Right lung (tissue), 10 donors: ENCODE results near the gene LCN10. TPM values are rescaled to one million over a fixed set of nuclear protein-coding genes. Genes with fewer than 3 reads are reported as not detected.
"Not testable (repeated sequence)": the region's sequence is repeated elsewhere in the genome, so short reads cannot be mapped to it uniquely, and the experiment has no call there.

Source experiments
- DNase-seq, 2 donors: peaks; one replicate each; pipeline ENCODE4 v3.0.0-alpha.2; 2013
- long read RNA-seq, 8 donors: transcript quantifications; one replicate each; lab custom pipeline, GENCODE V29; 2026
- polyA plus RNA-seq, 5 donors: library from polyadenylated mRNA; unstranded; fragments of 120-200 nt; gene quantifications; one replicate each; pipeline versions ENCODE4 v1.2.1 to v1.2.3, GENCODE V29; 2013; ENCODE audit warnings: inconsistent platforms in 1 of 5, low replicate concordance in 1 of 5; ENCODE audit not compliant: insufficient read length in 5 of 5, insufficient read depth in 1 of 5

LCN10 gene
- under 1 TPM; 0.12 to 0.76 (median 0.31) TPM for polyA plus RNA-seq
- long read RNA-seq, donor 1, result 0 reads
- long read RNA-seq, donor 2, result 0 reads
- long read RNA-seq, donor 3, result 0 reads
- long read RNA-seq, donor 4, result 0 reads
- long read RNA-seq, donor 5, result 0 reads
- long read RNA-seq, donor 6, result 0 reads
- long read RNA-seq, donor 7, result 0 reads
- long read RNA-seq, donor 8, result 0 reads

DNA sequence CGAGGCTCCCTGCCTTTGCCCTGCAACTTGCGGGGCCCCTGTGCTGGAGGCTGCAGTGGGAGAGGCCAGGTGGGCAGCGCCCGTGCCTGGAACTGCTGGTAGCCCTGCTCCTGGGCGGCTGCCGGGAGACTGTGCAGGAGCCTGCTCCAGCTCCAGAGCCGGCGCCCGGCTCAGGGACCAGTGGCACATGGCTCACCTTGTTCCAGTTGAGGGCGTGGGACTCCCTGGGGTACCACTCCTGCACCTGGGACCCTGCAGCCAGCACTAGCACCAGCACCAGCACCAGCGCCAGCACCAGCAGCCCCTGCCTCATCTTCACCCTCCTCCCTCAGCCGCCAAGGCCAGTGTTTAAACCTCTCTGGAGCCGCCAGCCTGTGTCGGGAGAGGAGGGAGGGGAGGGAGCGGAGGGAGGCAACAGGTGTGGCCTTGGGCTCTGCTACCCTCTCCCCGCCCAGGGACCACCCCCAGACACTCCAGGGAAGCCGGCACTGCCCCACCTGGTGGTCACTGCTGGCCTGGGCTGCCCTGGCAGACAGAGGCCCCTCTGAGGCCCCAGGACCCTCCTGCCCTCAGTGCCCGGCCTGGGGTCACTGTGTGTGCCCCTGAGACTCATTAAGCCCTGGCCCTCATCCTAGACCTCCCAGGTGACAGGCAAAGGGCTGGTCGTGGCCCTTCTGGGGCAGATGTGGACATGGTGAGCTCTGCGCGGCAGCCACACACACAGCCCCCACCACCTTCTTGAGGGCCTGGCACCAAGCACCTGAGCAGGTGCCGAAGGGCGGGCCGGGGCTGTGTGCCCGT, at the start of gene LCN10:
LCN10 (minus strand) TSS at position 350 of the 801 bp plus-strand sequence; CDS start at position 313, 37 bp downstream.
- no peak for DNase-seq

DNA sequence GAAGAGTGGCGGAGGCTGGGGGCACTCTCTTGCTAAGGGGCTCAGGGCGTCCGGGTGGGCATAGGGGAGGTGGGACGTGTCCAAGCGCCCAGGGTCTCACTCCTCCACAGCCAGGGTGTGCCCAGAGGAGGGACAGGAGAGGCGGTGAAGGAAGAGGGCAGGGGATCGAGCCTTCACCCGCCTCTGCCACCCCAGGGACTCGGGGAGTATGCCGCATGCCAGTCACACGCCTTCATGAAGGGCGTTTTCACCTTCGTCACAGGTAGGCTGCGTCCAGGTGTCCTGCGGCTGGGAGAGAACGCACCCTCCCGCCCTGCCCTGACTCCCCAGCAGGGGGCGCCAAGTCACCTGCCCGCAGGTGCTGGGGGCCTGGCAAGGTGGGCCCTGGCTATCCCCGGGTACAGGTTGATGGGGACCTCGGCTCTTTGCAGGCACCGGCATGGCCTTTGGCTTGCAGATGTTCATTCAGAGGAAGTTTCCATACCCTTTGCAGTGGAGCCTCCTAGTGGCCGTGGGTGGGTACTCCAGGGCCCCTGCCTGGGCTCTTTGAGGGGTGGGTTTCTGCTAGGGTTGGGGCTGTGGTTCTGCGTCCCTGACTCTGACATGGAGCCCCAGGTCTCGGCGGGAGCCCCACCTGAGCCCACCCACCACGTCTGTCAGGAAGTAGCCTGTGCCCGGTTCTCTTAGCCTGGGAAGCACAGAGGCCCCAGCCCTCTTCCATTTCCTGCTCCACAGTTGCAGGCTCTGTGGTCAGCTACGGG, 49.0 kb upstream of the LCN10 start:
- peak in 1 of 2 donors; percentile 49 for DNase-seq

DNA sequence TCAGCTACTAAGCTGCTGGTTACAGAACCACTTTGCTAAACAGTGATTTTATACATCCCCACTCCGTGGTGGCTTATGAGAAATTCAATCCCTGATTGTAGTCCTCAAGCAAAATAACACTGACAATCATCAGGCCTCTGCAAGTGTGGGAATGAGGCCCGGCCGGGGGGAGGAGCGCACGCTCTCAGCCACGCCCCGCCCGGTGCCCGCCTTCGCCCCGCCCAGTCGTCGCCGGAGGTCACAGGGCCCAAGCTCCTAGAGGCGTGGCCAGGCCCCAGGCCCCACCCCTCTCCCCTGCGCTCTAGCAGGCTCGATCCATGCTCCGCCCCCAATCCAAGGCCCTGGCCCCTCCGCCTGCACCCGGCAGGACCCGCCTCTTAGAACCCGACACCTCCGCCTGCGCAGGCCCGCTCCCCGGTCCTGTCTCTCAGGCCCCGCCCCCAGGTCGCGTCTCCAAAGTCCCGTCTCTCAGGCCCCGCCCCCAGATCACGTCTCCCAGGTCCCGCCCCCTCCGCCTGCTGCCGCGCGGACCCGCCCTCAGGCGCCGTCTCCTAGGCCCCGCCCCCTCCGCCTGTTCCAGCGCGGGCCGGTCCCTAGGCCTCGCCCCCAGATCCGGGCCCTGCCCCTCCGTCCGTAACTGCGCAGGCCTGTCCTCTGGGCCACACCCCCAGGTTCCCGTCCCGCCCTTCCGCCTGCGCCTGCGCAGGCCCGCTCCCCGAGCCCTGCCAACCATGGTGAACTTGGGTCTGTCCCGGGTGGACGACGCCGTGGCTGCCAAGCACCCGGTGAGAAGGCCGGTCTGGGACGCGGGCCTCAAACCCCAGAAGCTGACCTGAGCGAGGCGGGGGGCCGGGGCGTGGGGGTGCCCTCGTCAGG, 48.1 kb upstream of the LCN10 start, which contains the start of gene TMEM141:
TMEM141 (plus strand) TSS at position 705 of the 876 bp plus-strand sequence; CDS start at position 732, 27 bp downstream.
- peak; percentile 99 to 100 for DNase-seq

DNA sequence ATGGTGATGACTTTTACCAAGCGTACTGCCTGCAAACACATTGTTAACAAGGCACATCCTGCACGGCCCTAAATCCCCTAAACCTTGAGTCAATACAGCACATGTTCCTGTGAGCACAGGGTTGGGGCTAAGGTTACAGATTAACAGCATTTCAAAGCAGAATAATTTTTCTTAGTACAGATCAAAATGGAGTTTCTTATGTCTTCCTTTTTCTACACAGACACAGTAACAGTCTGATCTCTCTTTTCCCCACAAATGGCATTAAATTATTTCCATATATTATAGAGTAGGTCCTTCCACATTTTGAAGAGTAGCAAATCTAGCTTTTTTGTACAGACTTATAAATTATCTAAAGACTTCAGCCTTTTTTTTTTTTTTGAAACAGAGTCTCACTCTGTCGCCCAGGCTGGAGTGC, 46.8 kb upstream of the LCN10 start:
- DNase-seq, result no peak

DNA sequence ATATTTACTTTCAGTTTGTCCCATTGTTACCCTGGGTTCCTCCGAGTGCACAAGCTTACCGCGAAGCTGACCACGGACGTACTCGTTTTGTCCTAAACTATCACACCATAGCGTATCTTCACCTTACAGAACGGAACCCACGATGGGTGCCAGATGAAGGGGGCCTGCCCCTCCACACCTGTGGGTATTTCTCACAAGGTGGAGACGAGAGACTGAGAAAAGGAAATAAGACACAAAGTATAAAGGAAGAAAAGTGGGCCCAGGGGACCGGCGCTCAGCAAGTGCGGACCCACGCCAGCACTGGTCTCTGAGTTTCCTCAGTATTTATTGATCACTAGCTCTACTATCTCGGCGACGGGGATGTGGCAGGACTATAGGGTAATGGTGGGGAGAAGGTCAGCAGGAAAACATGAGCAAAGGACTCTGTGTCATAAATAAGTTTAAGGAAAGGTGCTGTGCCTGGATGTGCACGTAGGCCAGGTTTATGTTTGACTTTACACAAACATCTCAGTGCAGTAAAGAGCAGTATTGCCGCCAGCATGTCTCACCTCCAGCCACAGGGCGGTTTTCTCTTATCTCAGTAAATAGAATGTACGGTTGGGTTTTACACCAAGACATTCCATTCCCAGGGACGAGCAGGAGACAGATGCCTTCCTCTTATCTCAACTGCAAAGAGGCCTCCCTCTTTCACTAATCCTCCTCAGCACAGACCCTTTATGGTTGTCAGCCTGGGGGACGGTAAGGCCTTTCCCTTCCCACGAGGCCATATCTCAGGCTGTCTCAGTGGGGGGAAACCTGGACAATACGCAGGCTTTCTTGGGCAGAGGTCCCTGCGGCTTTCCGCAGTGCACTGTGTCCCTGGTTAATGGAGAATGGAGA, 46.1 kb upstream of the LCN10 start:
- not testable (repeated sequence) for DNase-seq

DNA sequence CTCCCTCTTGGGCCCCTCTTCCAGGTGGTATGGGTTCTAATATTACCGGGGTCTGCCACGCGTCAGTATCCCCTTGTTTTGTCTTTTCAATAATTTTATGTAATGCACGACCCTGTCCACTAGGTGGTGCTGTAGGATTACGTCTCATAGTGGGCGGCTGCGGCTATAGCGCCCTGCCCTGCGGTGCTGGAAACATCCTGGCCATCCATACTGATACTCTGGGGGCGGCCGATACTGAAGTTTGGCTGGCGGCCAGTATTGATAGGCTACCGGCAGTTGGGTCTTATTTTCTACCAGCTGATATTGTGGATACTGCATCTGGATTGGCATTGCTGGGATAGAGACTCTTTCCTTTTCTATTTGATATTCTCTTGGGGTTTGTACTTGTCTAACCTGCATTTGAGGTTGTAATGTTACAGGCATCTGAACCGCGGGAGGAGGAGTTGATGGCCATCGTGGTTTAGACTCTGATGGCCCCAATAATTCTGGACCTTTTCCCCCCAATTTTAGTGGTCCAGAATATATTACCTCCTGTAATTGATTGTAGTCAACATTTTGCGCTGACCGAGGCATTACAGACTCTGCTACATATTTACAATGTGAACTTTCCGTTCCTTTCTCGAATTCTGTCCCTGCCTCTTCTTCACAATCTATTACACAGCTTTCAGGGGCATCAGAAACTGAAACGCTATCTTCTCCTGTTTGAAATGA, 45.1 kb upstream of the LCN10 start:
- DNase-seq, result peak in 1 of 2 donors; percentile 68

DNA sequence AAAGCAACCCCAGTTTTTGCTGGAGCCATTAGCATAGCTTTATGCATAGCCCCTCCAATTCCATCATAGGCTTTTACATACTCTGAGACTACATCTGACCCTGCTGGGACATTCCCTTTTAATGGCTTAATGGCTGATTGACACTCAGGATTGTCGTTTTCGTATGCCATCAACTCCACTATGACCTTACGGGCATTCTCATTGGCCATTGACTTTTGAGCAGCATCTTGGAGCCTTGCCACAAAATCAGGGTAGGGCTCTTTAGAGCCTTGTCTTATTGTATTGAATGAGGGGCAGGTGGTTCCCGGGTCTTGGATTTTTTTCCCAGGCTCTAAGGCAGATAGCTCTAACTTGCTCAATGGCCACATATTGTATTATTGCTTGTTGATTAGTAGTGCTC, 44.2 kb upstream of the LCN10 start:
- DNase-seq, result not testable (repeated sequence)

DNA sequence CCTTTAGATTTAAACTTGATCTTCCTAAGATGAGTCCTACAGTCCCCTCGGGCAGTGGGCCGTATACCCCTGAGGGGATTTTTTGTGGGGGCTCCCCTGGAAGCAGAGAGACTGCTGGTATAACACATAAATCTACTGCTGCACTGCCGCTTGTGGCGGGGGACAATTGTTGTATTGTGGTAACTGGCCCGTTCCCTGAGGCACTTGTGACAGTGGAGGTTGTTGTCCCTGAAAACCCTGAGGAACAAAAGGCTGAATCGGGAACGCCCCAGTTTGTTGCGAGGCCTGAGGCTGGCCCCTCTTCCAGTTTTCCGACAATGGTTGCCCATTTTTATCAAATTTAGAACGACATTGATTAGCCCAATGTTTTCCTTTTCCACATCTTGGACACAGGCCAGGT, 43.7 kb upstream of the LCN10 start:
- no peak for DNase-seq

DNA sequence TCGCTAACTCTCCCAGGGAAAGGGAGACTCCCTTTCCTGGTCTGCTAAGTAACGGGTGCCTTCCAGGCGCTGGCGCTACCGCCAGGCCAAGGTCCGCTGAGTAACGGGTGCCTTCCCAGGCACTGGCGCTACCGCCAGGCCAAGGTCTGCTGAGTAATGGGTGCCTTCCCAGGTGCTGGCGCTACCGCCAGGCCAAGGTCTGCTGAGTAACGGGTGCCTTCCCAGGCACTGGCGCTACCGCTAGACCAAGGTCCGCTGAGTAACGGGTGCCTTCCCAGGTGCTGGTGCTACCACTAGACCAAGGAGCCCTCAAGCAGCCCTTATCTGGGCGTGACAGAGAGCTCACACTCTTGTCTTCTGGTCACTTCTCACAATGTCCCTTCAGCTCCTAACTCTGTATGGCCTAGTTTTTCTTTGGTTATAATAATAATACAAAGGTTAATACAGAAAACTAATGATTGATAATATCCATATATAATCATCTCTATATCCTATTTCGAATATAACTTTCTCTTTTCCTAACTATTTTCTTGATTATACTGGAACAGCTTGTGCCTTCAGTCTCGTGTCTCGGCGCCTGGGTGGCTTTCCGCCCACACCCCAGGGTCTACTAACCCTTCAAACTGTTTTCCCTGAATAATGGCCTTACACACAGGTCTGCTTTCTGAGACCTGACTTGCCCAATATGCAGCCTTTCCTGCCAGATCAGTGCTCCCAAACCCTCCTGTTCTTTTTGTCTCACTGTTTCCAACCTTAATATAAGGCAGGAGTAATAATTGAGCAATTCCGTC, 43.0 kb upstream of the LCN10 start:
- DNase-seq, result not testable (repeated sequence)

DNA sequence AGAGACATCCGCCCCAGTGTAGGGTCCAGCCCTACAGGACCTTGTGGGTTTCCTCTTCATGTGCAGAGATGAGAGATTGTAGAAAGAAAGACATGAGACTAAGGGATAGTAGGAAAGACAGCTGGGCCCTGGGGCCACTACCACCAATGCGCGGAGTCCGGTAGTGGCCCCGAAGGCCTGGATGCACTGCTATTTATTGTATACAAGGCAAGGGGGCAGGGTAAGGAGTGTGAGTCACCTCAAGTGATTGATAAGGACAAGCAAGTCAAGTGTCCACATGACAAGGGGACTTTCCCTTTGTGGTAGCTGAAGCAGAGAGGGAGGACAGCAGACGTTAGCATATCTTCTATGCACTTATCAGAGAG, 42.2 kb upstream of the LCN10 start:
- DNase-seq, result no peak

DNA sequence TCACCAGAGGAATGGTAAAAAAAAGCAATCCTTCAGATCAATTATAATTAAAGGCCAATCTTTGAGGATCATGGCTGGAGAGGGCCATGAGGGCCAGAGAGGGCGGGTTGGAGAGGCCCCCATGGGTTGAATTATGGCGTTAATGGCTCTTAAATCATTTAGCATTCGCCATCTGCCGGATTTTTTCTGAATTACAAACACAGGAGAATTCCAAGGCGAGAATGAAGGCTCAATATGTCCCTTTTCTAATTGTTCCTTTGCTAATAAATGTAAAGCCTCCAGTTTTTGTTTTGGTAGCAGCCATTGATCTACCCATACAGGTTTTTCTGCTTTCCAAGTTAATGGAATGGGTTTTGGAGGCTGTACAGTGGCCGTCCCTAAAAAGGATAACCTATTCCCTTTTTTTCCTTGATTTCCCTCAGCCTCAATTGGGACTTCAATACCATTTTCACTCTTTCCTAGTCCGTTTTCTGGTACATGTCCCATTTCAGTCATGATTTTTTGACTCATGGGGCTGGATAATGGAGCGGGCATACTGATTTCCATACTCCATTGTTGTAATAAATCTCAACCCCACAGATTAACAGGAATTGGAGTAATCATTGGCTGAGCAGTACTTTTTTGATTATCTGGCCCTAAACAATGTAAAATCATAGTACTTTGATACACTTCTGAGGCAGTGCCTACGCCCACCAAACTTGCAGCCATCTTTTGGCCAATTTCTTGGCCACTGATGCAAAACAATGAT, 41.7 kb upstream of the LCN10 start:
- DNase-seq, result no peak

DNA sequence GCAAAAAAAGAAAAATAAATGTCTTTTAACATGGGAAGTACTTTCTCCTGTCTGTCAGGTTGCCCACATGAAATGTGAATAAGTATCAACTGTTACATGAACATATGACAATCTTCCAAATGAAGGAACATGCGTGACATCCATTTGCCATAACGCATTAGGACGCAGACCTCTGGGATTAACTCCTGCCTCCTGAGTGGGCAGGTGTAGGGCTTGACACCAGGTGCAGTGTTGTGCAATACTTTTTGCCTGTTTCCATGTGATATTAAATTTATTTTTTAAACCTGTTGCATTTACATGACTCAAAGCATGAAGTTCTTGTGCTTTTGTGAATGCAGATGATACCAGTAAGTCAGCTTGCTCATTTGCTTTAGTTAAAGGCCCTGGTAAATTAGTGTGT, 39.7 kb upstream of the LCN10 start:
- DNase-seq, result no peak

DNA sequence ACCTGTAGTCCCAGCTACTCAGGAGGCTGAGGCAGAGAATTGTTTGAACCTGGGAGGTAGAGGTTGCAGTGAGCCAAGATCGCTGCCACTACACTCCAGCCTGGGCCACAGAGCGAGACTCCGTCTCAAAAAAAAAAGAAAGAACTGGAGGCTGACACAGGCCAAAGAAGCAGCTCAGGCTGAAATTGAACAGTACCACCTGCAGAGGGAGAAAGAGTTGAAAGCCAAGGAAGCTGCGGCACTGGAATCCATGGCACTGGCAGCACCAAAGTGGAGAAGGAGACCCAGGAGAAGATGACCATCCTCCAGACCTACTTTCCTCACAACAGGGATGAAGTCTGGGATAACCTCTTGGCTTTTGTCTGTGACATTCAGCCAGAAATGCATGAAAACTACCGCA, 37.1 kb upstream of the LCN10 start:
- DNase-seq, result no peak

DNA sequence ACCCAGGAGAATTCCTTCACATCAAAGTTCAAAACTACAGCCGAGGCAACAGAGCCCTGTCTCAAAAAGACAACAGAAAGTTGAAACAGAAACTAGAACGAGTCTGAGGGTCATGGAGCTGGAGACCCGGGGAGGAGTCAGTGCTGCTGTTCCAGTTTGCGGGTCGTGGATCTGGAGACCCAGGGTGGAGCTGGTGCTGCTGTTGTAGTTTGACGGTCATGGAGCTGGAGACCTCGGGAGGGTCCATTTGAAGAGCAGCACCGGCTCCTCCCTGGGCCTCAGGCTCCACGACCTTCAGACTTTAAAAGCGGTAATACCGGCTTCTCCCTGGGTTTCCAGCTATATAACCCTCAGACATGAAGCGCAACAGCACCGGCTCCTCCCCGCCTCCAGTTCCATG, 34.6 kb upstream of the LCN10 start:
- DNase-seq, result no peak

DNA sequence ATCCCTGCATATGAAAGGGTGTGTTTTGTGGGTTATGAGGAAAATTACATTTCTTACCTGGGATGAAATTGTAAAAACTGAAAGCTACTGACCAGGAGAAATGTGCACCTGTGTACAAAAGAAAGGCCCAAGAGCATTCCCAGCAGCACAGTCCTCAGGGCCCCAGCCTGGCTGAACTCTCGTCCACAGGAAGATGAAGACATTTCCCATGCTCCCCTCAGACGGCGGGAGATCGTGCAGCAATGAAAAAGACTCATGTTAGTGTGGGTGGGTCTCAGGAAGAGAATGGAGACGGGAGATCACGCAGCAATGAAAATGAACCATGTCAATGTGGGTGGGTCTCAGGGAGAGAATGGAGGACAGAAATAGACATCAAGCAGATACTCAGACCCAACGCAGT, 34.2 kb upstream of the LCN10 start:
- no peak for DNase-seq

DNA sequence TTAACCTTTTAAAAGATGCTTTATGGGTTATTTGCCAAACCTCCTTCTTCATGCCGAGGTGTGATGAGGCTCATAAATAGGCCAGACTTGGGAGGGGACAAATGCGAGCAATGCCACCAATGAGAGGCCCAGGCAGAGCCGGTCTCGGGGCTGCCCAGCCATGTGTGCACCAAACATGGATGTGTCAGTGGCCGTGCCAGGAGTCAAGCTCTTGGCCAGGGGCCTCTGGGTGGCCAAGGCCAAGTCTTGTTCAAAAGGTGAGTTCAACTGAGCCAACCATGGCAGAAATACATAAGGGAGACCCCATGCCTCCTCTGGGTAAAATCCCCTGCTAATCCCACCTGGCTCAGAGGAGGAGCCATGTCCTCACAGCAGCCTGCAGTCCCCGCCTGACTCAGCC, 32.5 kb upstream of the LCN10 start:
- DNase-seq, result no peak

DNA sequence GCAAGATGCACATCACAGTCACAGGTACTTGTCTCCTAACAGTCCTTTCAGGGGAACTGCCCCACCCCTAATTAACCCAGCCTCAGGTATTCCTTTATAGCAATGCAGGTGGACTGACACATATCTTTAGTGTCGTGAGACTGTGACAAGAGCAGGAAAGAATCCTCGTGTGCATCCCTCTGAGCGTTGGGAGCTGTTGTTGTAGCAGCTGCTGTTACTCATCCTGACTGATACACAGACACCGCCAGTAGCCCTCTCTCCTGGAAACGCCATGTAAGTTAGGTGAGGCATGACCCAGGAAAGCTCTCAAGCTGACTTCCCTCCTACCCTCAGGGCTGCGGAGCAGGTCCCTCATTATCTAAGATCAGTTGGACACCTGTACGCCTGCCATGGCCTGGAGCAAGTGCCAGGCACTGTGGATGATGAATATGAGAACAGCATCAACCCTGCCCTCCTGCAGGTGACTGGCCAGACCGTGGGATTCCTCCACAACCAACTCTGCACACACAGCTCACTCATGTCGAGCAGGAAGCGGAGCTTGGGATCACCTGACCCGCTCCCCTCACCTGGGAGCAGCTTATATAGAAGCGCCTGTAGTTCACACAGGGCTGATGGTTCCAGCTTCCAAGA, 31.8 kb upstream of the LCN10 start:
- DNase-seq, result no peak
